ENCODE results near the gene PPP2R3A. TPM values are rescaled to one million over a fixed set of nuclear protein-coding genes. Genes with fewer than 3 reads are reported as not detected.

Gene PPP2R3A
- total and polyA plus RNA-seq, 2 of the 13 experiments (the other 11 are each of a cell fraction or from before 2014, with no cell fraction given): 0.07 to 0.12 TPM

GRCh38 chr3:136196401-136197158, 231.1 kb downstream of the PPP2R3A start (continued):
- TF ChIP-seq FIP1L1 (IDR thresholded peaks at IDR 0.05; ENCODE audit: borderline replicate concordance, insufficient read depth, low read depth, low read length) (0 out of 2 replicates have a peak, but pooled peaks have one; percentile 92), ZGPAT (CRISPR knock-in tag; IDR thresholded peaks at IDR 0.05) (peak; percentile 95), ATF4 (CRISPR knock-in tag; IDR thresholded peaks at IDR 0.05) (peak in 1 of 2 experiments; percentile 88; a peak in 2 of 4 replicates), ZSCAN30 (CRISPR knock-in tag; IDR thresholded peaks at IDR 0.05) (peak; percentile 89), GMEB2 (CRISPR knock-in tag; IDR thresholded peaks at IDR 0.05; ENCODE audit: low read depth) (no peak), SRY (CRISPR knock-in tag; IDR thresholded peaks at IDR 0.05) (peak; percentile 98), RBM39 (IDR thresholded peaks at IDR 0.05; ENCODE audit: low read depth, low read length, poor library complexity, severe bottlenecking) (peak; percentile 83), ZBTB20 (CRISPR knock-in tag; IDR thresholded peaks at IDR 0.05; ENCODE audit: borderline replicate concordance, low read depth) (peak; percentile 94; the same call in 1 of the 2 replicates), NFE2 (CRISPR knock-in tag; IDR thresholded peaks at IDR 0.05) (0 out of 2 replicates have a peak, but pooled peaks have one; percentile 24), SP4 (CRISPR knock-in tag; IDR thresholded peaks at IDR 0.05) (peak; percentile 80), ATAD3A (CRISPR knock-in tag; IDR thresholded peaks at IDR 0.05) (0 out of 2 replicates have a peak, but pooled peaks have one; percentile 88), TERF1 (CRISPR knock-in tag; IDR thresholded peaks at IDR 0.05) (peak; percentile 97), ZNF275 (CRISPR knock-in tag; IDR thresholded peaks at IDR 0.05; ENCODE audit: borderline replicate concordance) (peak; percentile 93), NFKB2 (CRISPR knock-in tag; IDR thresholded peaks at IDR 0.05; ENCODE audit: borderline replicate concordance) (peak; percentile 99), SALL1 (CRISPR knock-in tag; IDR thresholded peaks at IDR 0.05) (peak; percentile 98), ZXDC (CRISPR knock-in tag; IDR thresholded peaks at IDR 0.05) (peak; percentile 93), RAD51 (IDR thresholded peaks at IDR 0.05; ENCODE audit: borderline replicate concordance) (0 out of 2 replicates have a peak, but pooled peaks have one; percentile 13), TBX3 (IDR thresholded peaks at IDR 0.05; ENCODE audit: borderline replicate concordance) (peak; percentile 58; the same call in 1 of the 2 replicates)

All from HepG2 (cell line).